PC-9 (cell line): ENCODE data around the gene RUBCN.

Experiments used
- CTCF ChIP-seq: fragments of 200-600 bp; sonication (generic); conservative IDR thresholded peaks from 2 replicates; pipeline ENCODE4 v1.6.1; 2017; ENCODE audit warnings: mixed run types, antibody characterized with exemption, mild to moderate bottlenecking, moderate library complexity
- EZH2 ChIP-seq: fragments of 200-600 bp; sonication (generic); IDR thresholded peaks from 2 replicates; pipeline ENCODE4 v1.8.0; 2017; ENCODE audit warnings: antibody characterized with exemption, low read depth

DNA sequence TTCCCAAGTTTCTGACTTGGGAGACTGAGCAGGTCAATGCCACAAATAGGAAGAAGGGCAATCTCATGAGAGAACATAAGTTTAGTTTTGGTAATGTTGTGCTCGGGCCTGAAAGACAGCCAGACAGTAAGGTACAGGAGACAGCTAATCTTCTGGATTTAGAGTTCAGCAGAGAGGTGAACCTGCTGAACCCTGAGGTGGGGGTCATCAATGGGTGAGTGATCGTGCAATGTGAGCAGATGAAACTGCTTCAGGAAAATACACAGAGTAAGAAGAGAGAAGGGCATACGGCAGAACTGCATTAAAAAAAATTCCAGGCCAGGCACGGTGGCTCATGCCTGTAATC lies 23.3 kb downstream of the RUBCN start:
- no peak for TF ChIP-seq EZH2
- no peak for TF ChIP-seq CTCF
